ENCODE results near the gene HORMAD2. TPM values are rescaled to one million over a fixed set of nuclear protein-coding genes. Genes with fewer than 3 reads are reported as not detected.

The HORMAD2 gene
- total and polyA plus RNA-seq, 9 of the 15 experiments (the other 6 are each of a cell fraction or from before 2014, with no cell fraction given): not detected

DNA sequence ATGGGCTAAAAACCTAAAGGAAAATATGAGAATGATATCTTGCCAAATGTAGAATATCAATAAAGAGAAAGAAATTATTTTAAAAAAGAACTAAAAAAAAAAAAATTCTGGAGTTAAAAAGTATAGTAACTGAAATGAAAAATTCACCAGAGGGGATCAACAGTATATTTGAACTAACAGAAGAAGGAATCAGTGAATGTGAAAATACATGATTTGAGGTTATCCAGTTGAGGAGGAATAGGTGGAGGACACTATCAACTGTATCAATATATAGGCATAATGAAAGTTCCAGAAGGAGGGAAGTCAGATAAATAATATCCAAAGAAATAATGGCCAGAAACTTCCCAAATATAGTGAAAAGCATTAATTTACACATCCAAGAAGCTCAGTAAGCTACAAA lies 16.1 kb upstream of the HORMAD2 start:
- H2AFZ ChIP-seq (ENCODE audit: low read depth, low read length): no peak overlapping the region
- intact Hi-C loops (cut with micrococcal nuclease) (no loop called here), in situ Hi-C loops (cut with MboI) (no loop called here)
- no peak overlapping the region for H3K27ac ChIP-seq (ENCODE audit: extremely low read depth, low read depth, low read length)
- no peak overlapping the region for H3K4me3 ChIP-seq
- DNase-seq (ENCODE audit: extremely low read depth in 1 of 4, low spot score in 3 of 4) (no peak), ATAC-seq (no peak), FAIRE-seq (no peak)
- no peaks in the 10 kb centered on the region for H3K36me3 ChIP-seq (ENCODE audit: control insufficient read depth, insufficient read depth, low read length)
- no peak overlapping the region for H3K9ac ChIP-seq (ENCODE audit: insufficient read depth in 1 of 2, low read depth in 2 of 2, low read length in 2 of 2)
- no TSS peak for BruUV-seq (replicated peaks)
- no peaks in the 10 kb centered on the region for H3K9me3 ChIP-seq (replicated peaks; ENCODE audit: control insufficient read depth, insufficient read depth, low read depth, low read length)
- no peaks in the 10 kb centered on the region for H3K4me1 ChIP-seq (replicated peaks in 1 of 2; ENCODE audit: control insufficient read depth in 2 of 2, insufficient read depth in 2 of 2, low read length in 2 of 2)
- TF ChIP-seq TRIM28 (IDR thresholded peaks at IDR 0.05): 0 out of 2 replicates have a peak, but pooled peaks have one; percentile 42
- TF ChIP-seq CBX3 (IDR thresholded peaks at IDR 0.05; ENCODE audit: borderline replicate concordance in 1 of 2, low read length in 2 of 2): 0 out of 3 replicates have a peak, but pooled peaks of 1 of the 2 experiments have one; percentile 46
- TF ChIP-seq, protein P1, sequence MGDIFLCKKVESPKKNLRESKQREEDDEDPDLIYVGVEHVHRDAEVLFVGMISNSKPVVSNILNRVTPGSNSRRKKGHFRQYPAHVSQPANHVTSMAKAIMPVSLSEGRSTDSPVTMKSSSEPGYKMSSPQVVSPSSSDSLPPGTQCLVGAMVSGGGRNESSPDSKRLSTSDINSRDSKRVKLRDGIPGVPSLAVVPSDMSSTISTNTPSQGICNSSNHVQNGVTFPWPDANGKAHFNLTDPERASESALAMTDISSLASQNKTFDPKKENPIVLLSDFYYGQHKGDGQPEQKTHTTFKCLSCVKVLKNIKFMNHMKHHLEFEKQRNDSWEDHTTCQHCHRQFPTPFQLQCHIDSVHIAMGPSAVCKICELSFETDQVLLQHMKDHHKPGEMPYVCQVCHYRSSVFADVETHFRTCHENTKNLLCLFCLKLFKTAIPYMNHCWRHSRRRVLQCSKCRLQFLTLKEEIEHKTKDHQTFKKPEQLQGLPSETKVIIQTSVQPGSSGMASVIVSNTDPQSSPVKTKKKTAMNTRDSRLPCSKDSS (IDR thresholded peaks at IDR 0.05; ENCODE audit: low read depth, partially characterized antibody): peak; percentile 32
- TF ChIP-seq HLTF (IDR thresholded peaks at IDR 0.05): 0 out of 2 replicates have a peak, but pooled peaks have one; percentile 34
- TF ChIP-seq DPF2 (IDR thresholded peaks at IDR 0.05): no peak
- H3K79me2 ChIP-seq (ENCODE audit: control insufficient read depth, insufficient read depth, low read length): no peaks in the 10 kb centered on the region
- no peak overlapping the region for H3K4me2 ChIP-seq (ENCODE audit: insufficient read depth, low read length)
- POLR2A ChIA-PET: no interaction called here
- no peaks in the 10 kb centered on the region for H4K20me1 ChIP-seq (replicated peaks; ENCODE audit: control insufficient read depth, insufficient read depth, low read length)
- CTCF ChIA-PET (ENCODE audit: low intra/inter-chr PET ratio): no interaction called here
- H3K9me1 ChIP-seq (ENCODE audit: control insufficient read depth, insufficient read depth, low read length): no peaks in the 10 kb centered on the region
- no peaks in the 10 kb centered on the region for H3K27me3 ChIP-seq (ENCODE audit: control insufficient read depth in 2 of 2, insufficient read depth in 2 of 2, low read length in 2 of 2)

- Histone ChIP-seq H4K20me1 (replicated peaks; ENCODE audit: control insufficient read depth, insufficient read depth, low read length) (no peaks in the 10 kb centered on the region), H2AFZ (ENCODE audit: low read depth, low read length) (no peak overlapping the region)
- FAIRE-seq: no peak
Measured at GRCh38 chr22:30073743-30074142, 6.5 kb upstream of the HORMAD2 start.

More at GRCh38 chr22:30073743-30074142, 6.5 kb upstream of the HORMAD2 start:
- H3K9ac ChIP-seq (ENCODE audit: insufficient read depth in 1 of 2, low read depth in 2 of 2, low read length in 2 of 2): no peak overlapping the region
- no peak for DNase-seq (ENCODE audit: extremely low read depth in 1 of 4, low spot score in 3 of 4)
- H3K9me3 ChIP-seq (replicated peaks; ENCODE audit: control insufficient read depth, insufficient read depth, low read depth, low read length): no peaks in the 10 kb centered on the region
- H3K4me2 ChIP-seq (ENCODE audit: insufficient read depth, low read length): no peak overlapping the region
- POLR2A ChIA-PET: no interaction called here
- peaks cover 8 to 9% of the 10 kb centered on the region in 2 experiments; a peak in 4 of 5 replicates for H3K27me3 ChIP-seq (ENCODE audit: control insufficient read depth in 2 of 2, insufficient read depth in 2 of 2, low read length in 2 of 2)
- in situ Hi-C loops (cut with MboI): no loop called here
- ATAC-seq: no peak
- no peaks in the 10 kb centered on the region for H3K36me3 ChIP-seq (ENCODE audit: control insufficient read depth, insufficient read depth, low read length)
- H3K4me1 ChIP-seq (replicated peaks in 1 of 2; ENCODE audit: control insufficient read depth in 2 of 2, insufficient read depth in 2 of 2, low read length in 2 of 2): no peaks in the 10 kb centered on the region
- no peak overlapping the region for H3K27ac ChIP-seq (ENCODE audit: extremely low read depth, low read depth, low read length)
- WGBS (ENCODE audit: insufficient coverage, low coverage, missing lambda C conversion rate): 0% methylated on average over 2 of the region's 2 CpGs
- no peak overlapping the region for H3K4me3 ChIP-seq
- H3K9me1 ChIP-seq (ENCODE audit: control insufficient read depth, insufficient read depth, low read length): no peaks in the 10 kb centered on the region
- H3K79me2 ChIP-seq (ENCODE audit: control insufficient read depth, insufficient read depth, low read length): no peaks in the 10 kb centered on the region
- BruUV-seq (replicated peaks): no TSS peak
- CTCF ChIA-PET (ENCODE audit: low intra/inter-chr PET ratio): interaction anchor here (0.6 kb wide), 1 partner anchor 8 kb away, joined by 5 read pairs; no protein-coding TSS in a partner anchor
- TF ChIP-seq ZNF316 (IDR thresholded peaks at IDR 0.05): peak; percentile 52
- no peak for TF ChIP-seq ZFP1 (CRISPR knock-in tag; IDR thresholded peaks at IDR 0.05)
- TF ChIP-seq C11orf30 (IDR thresholded peaks at IDR 0.05; ENCODE audit: low read depth): 0 out of 2 replicates have a peak, but pooled peaks have one; percentile 5
- no peak for TF ChIP-seq ZBTB17 (CRISPR knock-in tag; IDR thresholded peaks at IDR 0.05)
- TF ChIP-seq ZBTB26 (CRISPR knock-in tag; IDR thresholded peaks at IDR 0.05): no peak
- no peak for TF ChIP-seq CREBBP (IDR thresholded peaks at IDR 0.05; ENCODE audit: low read depth, low read length)
- intact Hi-C loops (cut with micrococcal nuclease): no loop called here
